ENCODE measurements around the gene GABPB2.

DNA sequence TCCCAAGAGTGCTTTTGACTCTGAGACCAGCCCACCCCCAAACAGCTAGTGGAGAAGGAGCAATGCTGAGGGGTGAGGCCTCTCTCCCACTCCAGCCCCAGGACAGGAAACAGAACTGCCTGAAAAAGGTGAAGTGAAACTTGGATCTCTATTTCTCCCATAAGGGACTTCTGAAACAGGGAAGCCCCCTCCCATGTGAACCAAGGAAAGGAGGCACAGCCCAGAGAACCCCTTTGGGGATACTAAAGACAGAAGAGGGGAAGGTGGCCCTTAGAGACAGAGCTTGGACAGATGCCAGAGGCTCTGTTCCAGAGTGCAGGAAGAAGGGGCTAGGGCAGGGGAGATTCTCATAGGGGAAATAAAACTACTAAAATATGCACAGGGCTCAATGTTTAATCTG is 88.8 kb downstream of the GABPB2 start:
- TF ChIP-seq, protein P1, sequence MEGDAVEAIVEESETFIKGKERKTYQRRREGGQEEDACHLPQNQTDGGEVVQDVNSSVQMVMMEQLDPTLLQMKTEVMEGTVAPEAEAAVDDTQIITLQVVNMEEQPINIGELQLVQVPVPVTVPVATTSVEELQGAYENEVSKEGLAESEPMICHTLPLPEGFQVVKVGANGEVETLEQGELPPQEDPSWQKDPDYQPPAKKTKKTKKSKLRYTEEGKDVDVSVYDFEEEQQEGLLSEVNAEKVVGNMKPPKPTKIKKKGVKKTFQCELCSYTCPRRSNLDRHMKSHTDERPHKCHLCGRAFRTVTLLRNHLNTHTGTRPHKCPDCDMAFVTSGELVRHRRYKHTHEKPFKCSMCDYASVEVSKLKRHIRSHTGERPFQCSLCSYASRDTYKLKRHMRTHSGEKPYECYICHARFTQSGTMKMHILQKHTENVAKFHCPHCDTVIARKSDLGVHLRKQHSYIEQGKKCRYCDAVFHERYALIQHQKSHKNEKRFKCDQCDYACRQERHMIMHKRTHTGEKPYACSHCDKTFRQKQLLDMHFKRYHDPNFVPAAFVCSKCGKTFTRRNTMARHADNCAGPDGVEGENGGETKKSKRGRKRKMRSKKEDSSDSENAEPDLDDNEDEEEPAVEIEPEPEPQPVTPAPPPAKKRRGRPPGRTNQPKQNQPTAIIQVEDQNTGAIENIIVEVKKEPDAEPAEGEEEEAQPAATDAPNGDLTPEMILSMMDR (IDR thresholded peaks at IDR 0.05; ENCODE audit: poor library complexity): no peak
- TF ChIP-seq EZH2 (IDR thresholded peaks at IDR 0.05; ENCODE audit: borderline replicate concordance) (no peak), EZH2phosphoT487 (IDR thresholded peaks at IDR 0.05; ENCODE audit: low read depth, severe bottlenecking, unreplicated experiment) (no peak)

Measured in hepatocyte (in vitro differentiated cells).